Measurements from ENCODE around the gene PRKCE. TPM values are rescaled to one million over a fixed set of nuclear protein-coding genes. Genes with fewer than 3 reads are reported as not detected.

Gene PRKCE
- total and polyA plus RNA-seq, 11 donors = 4.1 to 22.3 (median 16.2) TPM

DNA sequence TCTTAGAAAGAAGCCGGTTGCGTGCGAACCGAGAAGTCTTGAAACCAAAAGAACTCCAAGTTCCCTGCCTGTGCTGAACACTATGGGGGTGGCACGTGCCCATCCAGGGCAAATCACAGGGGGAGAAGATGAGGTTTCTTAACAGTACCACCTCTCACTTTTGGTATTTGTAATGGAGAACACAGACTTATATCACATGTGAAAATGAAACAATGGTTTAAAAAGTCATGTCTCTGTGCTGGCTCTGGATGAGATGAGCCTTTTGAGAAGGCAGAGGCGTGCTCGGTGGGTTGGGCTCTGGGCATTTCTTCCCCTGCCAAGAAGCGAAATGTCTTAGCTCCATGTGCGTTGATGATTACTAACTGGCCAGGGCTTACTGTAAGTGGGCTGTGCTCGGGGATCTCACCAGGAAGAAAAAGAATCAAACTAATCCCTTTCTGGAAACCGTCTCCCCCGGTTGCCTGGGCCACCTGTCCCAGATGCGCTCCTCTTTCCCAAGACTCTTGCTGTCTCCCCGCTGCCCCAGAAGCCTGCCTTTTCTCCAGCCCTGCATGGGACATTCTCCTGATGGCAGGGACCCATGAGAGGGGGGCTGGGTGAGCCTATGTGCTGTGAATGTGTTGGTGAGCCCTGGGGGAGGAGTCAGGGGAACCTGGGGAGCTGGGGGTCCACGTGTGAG lies 252.9 kb downstream of the PRKCE start:
- H3K4me3 ChIP-seq = no peak overlapping the region
- TF ChIP-seq, protein P1, sequence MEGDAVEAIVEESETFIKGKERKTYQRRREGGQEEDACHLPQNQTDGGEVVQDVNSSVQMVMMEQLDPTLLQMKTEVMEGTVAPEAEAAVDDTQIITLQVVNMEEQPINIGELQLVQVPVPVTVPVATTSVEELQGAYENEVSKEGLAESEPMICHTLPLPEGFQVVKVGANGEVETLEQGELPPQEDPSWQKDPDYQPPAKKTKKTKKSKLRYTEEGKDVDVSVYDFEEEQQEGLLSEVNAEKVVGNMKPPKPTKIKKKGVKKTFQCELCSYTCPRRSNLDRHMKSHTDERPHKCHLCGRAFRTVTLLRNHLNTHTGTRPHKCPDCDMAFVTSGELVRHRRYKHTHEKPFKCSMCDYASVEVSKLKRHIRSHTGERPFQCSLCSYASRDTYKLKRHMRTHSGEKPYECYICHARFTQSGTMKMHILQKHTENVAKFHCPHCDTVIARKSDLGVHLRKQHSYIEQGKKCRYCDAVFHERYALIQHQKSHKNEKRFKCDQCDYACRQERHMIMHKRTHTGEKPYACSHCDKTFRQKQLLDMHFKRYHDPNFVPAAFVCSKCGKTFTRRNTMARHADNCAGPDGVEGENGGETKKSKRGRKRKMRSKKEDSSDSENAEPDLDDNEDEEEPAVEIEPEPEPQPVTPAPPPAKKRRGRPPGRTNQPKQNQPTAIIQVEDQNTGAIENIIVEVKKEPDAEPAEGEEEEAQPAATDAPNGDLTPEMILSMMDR (IDR thresholded peaks at IDR 0.05) = no peak
- TF ChIP-seq POLR2A (IDR thresholded peaks at IDR 0.05) = no peak
- DNase-seq (no peak), ATAC-seq (no peak)
- no peaks in the 10 kb centered on the region for H3K27me3 ChIP-seq
- H3K9me3 ChIP-seq = no peaks in the 10 kb centered on the region
- no peaks in the 10 kb centered on the region for H3K36me3 ChIP-seq
- peaks cover 0 to 33% (median 7%) of the 10 kb centered on the region in 12 donors for H3K4me1 ChIP-seq
- no peak overlapping the region for H3K27ac ChIP-seq
- 78 to 91% (median 80%) methylated on average over 15 of the region's 15 CpGs for WGBS, 4 donors
- intact Hi-C loops (cut with DNase I) = no loop called here

DNA sequence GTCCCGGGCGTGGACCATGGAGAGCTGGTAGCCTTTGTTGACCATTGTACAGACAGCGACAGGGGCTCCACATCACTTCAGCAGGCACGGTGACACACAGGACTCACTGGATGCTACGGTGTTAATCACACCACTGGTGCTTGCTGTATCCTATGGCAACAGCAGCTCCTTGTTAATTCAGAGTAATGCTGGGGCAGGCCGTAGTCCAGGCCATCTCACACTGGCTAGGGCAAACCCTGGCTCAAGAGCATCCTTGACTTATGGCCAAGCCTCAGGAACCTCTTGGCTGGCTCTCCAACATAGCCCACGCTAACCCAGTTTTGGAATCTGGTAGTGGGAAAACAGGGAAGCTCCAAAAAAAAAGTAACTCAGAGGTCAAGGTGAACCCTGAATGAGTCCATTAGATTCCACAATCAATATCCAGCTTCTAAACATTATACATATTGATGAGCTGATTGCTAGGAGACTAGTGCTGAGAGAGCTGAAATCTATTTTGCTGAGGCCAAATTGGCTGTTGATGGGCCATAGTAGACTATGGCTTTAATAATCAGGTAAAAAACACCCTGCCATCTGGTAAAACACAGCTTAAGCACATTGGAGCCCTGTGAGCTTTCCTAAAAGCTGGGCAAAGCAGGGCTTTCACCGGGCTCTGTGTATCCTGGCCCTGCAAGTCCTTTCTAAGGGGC lies 253.6 kb downstream of the PRKCE start:
- H3K27ac ChIP-seq = no peak overlapping the region
- peak in 3 of 4 donors; percentile 8 to 13 (median 9) for ATAC-seq
- intact Hi-C loops (cut with DNase I) = no loop called here
- no peak overlapping the region for H3K4me3 ChIP-seq
- no peak for TF ChIP-seq POLR2A (IDR thresholded peaks at IDR 0.05)
- TF ChIP-seq, protein P1 (IDR thresholded peaks at IDR 0.05) = no peak
- peaks cover 0 to 36% (median 7%) of the 10 kb centered on the region in 12 donors for H3K4me1 ChIP-seq
- DNase-seq = no peak
- no peaks in the 10 kb centered on the region for H3K36me3 ChIP-seq
- no peaks in the 10 kb centered on the region for H3K9me3 ChIP-seq
- 56 to 86% (median 84%) methylated on average over 5 to 8 of the region's 8 CpGs for WGBS, 4 donors
- no peaks in the 10 kb centered on the region for H3K27me3 ChIP-seq

DNA sequence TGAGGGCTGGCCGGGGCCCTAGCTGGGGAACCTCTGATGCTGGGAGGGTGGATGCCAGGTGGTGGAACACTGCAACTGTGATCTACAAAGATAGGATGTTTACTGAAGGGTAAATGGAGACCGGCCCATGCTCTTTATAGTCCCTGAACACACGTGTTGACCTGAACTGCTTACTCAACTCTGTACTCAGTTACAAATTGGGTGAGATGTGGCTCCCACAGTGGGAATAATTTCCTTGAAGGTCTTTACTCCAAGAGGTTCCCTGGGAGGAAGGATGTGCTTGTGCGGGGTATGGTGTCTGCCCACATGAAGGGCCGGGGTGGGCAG lies 254.1 kb downstream of the PRKCE start:
- Histone ChIP-seq H3K9me3 (no peaks in the 10 kb centered on the region), H3K27ac (no peak overlapping the region), H3K4me1 (peaks cover 0 to 36% (median 7%) of the 10 kb centered on the region in 12 donors), H3K27me3 (no peaks in the 10 kb centered on the region), H3K36me3 (no peaks in the 10 kb centered on the region), H3K4me3 (no peak overlapping the region)
- TF ChIP-seq, protein P1 (IDR thresholded peaks at IDR 0.05) = no peak
- no peak for TF ChIP-seq POLR2A (IDR thresholded peaks at IDR 0.05)
- DNase-seq = no peak
- intact Hi-C loops (cut with DNase I) = no loop called here
- ATAC-seq = no peak
- 91 to 98% (median 96%) methylated on average over 5 of the region's 5 CpGs for WGBS, 4 donors

DNA sequence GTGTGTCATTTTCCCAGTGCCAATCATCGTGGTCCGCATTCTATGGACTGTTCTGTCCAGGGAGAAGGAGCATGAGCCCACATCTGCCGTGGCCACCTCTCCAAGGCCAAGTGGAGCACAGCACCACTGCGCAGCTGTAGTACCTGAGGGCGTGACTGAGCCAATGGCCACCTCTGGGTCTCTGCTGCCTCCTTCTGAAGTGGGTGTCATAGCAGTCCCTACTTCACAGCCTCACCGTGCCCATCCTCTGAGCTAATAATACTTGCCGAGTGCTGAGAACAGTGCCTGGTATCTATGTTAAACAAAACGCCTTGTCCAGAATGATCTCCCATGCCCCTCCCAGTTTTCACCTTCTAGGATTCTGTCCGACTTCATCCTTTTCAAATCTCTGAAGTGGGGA lies 256.1 kb downstream of the PRKCE start:
- Histone ChIP-seq H3K36me3 (no peaks in the 10 kb centered on the region), H3K4me3 (no peak overlapping the region), H3K27ac (no peak overlapping the region), H3K4me1 (peaks cover 0 to 45% (median 7%) of the 10 kb centered on the region in 12 donors), H3K9me3 (no peaks in the 10 kb centered on the region), H3K27me3 (no peaks in the 10 kb centered on the region)
- DNase-seq (no peak), ATAC-seq (peak in 3 of 4 donors; percentile 24 to 59 (median 52))
- TF ChIP-seq, protein P1 (IDR thresholded peaks at IDR 0.05) = no peak
- TF ChIP-seq POLR2A (IDR thresholded peaks at IDR 0.05) = no peak
- WGBS, 4 donors = 56 to 87% (median 80%) methylated on average over 9 of the region's 9 CpGs
- intact Hi-C loops (cut with DNase I) = no loop called here
